ENCODE measurements around the gene GPR3.

GPR3 gene

DNA sequence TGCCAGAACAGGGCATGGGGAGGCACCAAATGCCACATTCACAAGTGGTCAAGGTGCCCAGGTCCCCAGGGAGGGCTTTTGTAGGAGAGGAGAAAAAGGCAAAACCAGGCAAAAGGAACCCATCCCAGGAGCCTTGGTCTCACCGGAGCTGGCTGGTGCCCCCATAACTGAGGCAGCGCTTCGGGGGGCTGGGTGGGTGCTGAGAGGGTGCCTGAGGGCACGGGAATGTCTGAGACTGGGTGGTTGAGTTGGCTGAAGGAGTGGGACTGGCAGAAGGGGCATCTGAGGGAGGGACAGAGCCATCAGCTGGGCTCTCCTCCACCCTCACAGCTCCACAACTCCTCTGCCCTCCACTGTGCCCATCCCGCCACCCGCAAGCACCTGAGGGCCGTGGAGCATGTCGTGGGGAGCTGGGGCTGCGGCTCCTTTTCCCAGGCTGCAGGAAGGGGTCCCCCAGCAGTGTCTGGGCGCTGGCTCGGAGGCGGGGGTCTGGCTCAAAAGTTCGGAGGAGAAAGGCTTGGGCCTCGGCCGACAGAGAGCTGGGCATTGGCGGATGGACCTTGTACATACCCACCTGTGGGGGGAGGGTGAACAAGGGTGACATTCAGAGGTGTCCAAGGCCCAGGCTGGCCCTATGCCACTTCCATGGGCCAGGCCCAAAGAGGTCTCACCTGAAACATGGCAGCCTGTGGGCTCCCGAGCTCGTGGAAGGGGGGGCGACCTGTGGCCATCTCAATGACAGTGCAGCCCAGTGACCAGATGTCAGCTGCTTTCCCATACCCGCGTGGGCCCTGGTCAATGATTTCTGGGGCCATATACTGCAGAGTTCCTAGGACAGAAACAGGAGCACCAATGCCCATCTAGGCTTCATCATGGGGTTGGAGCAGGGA lies 34.1 kb upstream of the GPR3 start:
- no peak for DNase-seq (ENCODE audit: low spot score)

DNA sequence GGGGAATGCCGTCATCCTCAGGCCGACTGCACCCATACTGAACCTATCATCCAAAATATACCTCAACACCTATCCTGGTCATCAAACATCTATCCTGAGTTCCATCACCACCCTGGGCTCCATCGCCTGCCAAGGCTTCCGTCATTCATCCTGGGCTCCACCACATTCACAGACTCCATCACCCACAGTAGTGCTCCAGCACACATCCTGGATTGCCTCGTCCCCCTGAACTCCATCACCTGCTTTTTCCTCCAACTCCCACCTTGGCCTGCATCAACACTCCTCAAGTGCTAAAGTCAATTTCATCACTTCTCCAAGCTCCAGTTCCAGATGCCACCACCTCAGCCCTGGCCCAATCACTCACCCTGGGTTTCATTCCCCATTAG lies 33.5 kb upstream of the GPR3 start:
- no peak for DNase-seq (ENCODE audit: low spot score)

DNA sequence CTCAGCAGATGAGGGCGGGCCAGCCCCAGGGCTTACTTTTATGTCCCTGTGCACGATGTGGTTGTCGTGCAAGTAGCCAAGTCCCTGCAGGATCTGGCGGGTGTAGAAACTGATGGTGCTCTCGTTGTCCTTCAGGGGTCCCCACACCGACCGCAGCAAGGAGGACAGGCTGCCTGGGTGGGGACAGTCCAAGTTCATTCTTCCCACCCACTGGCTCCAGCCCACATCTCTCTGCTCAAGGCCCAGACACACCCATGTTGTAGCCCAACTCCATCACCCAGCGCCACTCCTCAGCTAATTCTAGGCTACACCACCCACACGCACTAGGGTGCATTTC lies 32.6 kb upstream of the GPR3 start:
- DNase-seq (ENCODE audit: low spot score): no peak

DNA sequence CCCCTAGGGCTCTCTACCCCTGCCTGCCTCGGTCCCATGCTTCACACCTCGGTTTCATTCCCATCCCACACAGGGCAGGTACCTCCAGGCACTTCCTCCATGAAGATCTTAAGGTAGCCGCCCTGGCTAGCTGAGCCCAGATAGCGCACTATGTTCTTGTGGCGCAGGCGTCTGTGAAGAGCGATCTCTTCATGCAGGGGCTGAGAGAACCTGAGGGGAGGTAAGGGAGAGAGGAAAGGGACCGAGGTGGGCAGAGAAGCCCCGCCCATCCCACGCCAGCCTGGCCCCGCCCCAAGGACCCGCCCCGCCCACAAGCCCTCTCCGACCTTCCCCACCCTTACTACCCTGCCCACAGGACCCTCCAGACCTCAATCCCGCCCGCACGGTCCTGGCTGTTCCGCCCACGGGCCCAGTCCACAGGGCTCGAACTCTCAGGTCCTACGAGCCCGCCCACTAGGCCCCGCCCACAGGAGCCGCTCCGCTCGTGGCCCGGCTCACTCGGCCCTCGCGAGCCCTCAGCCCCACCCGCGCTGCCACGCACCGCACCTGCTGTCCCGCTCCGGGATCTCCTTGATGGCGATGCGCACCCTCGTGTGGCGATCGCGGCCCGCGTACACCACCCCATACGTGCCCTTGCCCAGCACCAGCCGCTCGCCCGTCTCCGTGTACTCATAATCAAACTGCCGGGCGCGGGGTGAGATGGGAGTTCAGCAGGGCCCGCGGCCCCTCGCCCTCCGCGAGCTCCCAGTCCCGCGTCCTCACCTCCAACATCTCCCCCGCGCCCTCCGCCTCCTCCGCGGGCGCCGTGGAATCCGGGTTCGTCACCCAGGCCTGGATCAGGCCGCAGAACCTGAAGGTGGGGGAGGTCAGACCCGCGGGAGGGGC lies 32.0 kb upstream of the GPR3 start:
- DNase-seq (ENCODE audit: low spot score): no peak

DNA sequence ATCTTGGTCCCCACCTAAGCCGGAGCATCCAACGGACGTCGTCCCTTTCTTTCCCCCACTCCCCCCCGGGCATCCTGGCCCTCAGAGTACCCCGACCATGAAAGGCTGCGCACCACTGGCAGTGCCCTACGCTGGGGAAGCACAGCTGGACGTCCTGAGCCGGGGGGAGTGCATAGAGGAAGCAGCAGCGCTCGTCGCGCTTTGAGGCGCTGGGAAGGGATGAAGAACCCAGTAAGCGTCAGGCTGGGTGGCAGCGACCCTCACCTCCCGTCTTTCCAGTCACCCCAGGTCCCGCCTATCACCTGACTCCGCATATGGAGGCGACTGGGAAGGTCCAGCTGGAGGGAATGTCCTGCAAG lies 31.4 kb upstream of the GPR3 start:
- no peak for DNase-seq (ENCODE audit: low spot score)

DNA sequence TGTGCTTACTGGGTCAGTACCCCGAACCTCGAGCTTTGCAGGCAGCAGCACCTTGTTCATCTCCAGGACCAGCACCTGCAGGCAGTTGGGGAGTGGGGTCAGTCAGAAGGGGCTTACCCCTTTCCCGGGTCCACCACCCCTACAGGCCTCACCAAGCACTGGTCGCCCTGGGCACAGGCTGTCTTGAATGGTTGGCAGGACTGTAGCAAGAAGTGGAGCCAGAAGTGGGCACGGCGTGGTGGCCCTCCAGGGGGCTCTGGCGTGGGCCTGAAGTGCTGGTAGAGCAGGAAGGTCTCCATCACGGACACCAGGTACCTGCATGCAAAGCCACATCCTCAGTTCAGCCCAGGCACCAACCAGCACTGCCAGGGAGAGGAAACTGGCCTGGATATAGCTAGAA lies 30.9 kb upstream of the GPR3 start:
- no peak for DNase-seq (ENCODE audit: low spot score)

DNA sequence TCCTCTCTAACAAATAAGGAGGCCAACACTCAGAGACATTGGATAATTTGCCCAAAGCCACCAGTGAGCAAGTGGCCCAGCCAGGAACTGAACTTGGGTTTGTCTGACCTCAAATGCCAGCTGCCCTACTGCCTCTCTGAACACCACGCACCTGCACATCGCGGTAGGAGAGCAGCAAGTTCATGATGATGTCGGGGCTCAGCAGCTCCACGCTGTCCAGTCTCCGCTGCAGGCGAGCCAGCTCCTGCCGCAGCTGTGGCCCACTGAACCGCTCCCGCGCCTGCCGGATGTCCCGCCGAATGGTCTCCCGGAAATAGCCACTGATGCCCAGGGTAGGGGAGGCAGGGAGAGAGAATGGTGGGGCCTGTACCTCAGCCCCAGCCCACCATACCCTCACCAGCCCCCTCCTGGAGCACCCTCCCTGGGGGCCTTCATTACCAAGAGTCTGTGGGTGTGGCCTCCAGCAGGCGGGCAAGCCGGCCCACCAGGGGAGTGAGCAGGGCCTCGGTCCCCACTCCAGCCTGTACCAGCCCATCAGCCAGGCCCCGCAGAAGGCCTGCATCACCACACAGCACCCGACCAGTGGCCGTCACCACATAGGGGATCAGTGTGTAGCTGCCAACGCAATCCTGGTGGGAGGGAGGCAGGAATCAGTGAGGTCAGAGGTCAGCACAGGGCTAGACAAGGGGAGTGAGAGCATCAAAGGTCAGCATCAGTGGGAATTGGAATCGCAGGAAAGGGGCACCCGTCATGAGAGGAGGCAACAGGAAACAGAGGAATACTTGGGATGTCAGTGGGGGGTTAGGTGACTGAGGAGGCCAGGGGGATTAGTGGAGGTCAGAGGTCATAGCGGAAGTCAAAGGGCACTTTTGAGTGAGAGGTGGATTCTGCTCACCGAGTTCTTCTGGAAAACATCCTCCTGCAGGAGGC lies 28.4 kb upstream of the GPR3 start:
- DNase-seq (ENCODE audit: low spot score): no peak

DNA sequence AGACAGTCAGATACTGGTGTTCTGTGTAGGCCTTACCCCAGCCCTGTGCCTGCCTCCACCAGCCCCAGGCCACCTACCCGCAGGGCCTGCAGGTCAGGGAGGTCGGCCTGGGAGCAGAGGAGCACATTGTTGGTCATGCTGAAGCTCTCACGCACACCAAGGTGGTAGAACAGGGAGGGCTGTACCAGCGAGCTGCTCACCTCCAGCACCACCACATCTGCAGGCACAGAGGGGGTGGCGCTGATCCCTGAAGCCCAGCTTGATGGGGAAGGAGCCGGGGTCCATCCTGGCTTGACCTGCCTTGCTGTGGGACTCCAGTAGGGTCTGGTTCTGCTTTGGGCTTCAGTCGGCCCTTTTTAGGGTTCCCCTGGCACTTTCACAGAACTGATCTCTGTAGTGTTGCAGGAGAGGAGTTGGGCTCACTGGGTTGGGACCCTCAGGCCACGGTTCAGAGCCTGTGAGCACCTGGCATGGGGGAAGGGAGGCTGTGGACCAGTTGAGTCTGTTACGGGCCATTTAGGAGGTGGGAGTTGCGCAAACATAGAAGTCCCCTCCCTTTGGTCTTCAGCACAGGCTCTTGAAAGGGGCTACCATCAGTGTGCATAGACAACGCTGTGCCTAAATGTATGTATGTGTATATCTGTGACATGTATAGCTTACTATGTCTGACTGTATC lies 27.6 kb upstream of the GPR3 start:
- no peak for DNase-seq (ENCODE audit: low spot score)

DNA sequence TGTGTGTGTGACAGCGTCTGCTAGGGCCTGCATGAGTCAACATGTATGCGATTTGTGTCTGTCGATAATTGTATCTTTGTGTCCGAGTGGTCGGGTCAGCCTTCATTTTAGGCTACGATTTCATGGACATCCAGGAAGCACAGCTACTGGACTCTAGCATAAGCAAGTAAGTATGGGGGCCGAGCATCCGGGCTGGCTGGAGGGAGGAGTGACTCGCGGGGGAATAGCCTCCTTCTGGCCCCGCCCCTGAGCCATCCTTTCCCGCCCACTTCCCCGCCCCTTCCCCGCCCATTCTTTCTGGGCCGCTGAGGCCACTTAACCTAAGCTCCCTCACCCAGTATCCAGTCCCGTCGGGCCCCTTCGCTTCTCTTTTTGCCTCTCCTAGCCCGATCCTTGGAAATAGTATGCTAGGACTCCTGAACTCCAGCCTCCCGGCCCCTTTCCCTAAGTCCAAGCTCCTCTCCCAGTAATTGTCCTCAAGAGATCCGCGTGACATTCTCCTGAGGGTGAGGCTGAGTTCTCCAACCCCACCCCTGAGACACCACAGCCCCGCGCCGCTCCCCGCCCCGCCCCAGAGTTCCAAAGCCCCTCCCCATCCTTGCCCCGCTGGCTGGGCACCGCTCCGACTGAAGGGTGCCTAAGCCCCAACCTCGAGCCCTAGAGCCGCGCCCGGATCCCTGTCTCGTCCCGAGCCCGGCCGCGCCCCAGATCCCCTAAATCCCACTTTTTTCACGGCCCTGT lies 26.9 kb upstream of the GPR3 start:
- peak; percentile 75 for DNase-seq (ENCODE audit: low spot score)

DNA sequence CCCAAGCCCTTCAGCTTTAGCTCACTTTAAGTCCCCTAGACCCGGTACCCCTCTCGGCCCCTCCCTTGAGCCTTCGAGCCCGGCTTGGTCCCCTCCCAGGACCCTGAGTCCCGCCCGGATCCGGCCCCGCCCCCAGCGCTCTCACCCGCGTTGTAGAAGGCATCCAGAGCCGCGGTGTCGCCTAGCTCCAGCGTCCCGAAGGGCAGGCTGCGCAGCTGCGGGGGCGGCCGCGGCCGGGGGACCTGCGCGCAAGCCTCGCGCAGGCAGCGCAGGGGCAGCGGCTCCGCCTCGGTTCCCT lies 26.4 kb upstream of the GPR3 start:
- peak; percentile 63 for DNase-seq (ENCODE audit: low spot score)

DNA sequence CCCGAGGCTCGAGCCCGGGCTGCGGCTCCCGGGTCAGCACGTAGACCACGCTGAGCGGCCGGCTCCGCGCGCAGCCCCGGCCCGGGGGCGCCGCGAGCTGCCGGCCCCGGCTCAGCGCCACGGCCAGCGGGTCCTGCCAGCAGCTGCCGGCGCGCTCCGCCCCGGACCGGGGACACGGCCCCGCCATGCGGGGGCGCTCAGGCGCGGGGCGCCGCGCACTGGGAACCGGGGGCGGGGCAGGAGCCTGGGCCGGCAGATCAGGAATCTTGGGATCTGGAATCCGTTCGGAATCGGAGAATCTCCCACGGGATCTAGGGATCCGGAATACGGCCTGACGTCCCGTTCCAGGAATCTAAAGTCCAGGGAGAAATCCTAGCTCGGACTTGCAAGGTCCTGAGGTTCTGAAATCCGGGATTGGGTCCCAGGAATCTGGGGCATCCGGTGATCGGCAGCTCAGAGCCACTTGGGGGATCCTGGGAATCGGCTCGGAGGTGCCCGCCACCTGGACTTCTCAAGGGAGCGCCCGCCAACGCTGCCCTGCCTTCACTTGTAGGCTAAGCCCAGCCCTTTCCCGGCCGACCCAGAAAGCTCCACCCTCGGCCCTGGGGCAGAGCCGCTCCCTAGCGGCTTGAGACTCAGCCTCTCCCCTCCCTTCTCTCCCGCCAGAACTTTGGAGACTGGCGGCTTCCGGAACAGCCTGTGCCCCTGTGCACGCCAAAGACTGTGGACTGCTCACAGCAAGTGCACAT lies 25.8 kb upstream of the GPR3 start, which contains the start of gene MAP3K6:
Gene MAP3K6, minus strand, starts transcription at position 551 of the 749 bp plus-strand sequence. Its CDS starts 364 bp downstream, at position 187.
- peak; percentile 46 for DNase-seq (ENCODE audit: low spot score)

DNA sequence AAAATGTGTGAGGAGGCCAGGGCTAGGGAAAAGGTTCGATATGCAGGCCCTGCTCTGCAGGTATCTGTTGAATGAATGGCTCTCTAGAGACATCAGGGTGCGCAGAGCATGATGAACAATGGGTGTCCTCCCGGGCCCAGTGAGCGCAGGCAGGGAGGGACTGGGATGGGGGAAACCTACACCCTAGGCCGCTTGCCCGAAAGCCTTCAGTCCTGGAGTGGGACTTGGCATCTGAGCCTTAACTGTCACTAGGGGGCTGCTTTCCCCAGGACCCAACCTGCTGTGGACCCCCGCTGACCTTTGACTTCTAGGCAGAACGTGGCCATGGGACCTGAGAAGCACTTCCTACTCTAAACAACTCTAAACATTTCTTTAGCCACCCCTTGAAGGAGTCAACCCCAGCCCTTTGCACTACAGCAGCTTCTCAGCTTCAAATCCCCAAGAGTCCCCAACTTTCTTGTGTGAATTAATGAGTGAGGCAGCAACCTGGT lies 25.2 kb upstream of the GPR3 start:
- DNase-seq (ENCODE audit: low spot score): no peak

DNA sequence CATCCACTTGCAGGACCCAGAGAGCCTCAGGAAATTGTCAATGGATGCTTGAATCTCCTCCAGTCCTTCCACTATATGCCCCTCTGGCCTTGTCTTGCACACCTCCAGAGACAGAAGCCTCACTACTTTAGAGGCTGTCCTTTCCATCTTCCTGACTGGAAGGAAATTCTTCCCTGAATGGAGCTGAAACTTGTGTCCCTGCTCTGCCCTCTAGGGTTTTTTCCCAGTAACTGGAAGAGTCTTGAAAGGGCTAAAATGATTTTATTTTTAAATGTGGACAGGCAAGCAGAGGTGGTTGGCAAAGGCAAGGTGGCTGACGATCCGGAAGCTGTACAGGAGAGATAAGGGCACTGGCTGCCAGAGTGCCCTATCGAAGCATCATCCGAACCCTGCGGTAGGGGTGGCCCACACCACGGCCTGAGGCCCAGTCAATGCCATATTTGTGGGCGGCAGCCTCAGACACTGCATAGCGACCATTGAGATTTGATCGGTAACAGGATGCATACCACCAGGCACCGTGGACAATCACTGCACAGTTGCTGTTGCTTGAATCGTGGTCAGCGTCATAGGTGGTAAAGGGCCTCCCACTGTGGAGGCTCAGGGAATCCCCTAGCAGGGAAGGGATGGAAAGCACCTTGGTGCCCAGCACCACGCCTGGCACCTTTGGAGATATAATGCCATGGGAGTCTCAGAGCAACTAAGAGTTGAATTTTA lies 23.4 kb upstream of the GPR3 start:
- no peak for DNase-seq (ENCODE audit: low spot score)

DNA sequence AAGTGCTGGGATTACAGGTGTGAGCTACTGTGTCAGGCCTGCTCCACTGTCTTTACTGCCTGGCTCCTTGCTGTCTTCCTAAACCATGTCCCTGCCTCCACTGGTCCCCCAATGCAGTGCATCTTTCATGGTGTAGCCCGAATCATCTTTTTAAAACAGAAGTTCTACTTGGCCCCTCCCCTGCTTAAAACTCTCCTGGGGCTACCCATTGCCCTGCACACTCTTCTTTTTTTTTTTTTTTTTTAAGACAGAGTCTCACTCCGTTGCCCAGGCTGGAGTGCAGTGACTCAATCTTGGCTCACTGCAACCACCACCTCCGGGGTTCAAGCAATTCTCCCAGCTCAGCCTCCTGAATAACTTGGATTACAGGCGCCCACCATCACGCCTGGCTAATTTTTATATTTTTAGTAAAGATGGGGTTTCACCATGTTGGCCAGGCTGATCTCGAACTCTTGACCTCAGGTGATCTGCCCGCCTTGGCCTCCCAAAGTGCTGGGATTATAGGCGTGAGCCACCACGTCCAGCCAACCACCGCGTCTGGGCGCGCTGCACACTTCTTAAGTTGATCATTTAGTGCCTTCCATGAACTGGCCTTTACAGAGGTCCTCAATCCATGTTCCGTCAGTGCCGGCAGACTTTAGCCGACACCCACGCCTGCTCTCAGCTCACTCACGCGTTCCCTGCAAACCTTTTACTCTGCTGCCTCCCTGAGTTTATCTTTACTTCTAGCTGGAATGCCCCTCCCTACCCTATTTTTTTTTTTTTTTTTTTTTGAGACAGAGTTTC lies 20.2 kb upstream of the GPR3 start:
- DNase-seq (ENCODE audit: low spot score): no peak

DNA sequence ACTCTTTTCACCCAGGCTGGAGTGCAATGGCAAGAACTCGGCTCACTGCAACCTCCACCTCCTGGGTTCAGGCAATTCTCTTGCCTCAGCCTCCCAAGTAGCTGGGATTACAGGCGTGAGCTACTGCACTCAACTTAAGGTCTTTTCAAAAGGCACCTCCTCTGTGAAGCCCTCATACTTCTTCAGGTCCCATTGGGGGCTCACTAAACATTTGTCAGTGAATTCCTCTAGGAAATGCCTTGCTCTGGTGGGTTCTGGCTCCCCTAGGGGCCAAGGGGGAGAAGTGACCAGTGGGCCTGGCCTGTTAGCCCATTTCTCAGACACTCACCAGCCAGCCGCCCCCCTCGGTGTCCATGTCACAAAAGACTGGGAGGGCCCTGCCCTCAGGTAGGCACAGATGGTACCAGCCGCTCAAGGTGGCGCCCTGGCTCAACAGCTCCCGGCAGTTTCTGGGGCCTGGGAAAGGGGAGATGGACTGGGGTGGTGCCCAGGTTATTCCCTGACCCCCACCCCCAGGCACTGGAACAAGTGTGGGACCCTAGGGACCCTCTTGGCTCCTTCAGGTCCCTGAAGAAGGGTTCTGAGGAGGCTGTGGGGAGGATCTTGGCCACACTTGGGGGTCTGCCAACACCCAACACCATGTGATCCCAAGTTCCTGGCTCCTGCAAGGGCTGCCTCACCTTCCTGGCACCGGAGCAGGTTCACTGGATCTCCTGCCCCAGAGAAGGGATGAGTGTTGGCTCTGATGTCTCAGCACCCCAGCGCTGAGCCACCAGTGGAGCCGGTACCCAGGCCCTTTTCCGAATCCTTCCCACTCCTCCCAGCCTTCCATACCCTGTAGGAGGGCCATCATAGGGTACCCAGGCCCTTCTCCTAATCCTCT lies 19.4 kb upstream of the GPR3 start:
- no peak for DNase-seq (ENCODE audit: low spot score)

DNA sequence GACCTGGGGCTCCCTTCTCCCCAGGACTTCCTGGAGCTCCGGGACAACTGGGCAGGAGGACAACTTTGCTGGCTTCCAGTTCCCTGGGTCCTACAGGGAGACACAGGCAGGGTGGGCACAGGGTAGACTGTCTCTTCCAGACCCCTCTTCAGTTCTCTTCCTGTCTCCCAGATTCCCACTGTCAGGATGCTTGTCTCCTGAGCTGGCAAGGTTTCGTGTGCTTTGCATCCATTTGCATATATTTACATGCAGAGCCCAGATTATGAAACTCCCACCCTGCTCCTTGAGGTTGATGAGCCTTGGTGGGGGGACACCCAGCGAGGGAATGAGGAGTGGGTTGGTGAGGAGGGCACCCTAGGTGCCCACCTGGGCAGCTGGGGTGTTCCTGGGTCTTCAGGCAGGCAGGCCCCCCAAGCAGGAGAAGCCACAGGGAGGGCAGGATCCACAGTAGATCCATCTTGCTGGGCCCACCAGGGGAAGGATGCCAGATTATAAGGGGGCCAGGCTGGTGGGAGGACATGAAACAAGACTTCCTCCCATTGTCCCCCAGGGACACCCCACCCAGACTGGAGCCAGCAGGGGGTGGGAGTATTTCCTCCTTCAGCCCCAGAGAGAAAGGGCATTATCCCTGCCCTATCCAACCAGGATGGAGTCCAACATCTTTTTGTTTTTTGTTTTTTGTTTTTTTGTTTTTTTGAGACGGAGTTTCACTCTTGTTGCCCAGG lies 17.9 kb upstream of the GPR3 start, which contains the start of gene FCN3:
Gene FCN3, minus strand, starts transcription at position 463 of the 725 bp plus-strand sequence. Its CDS starts 6 bp downstream, at position 457.
- DNase-seq (ENCODE audit: low spot score): no peak

All from SK-N-DZ (cell line).